GM23338 (cell line): Measurements from ENCODE around the gene ACSBG1. TPM values are rescaled to one million over a fixed set of nuclear protein-coding genes. Genes with fewer than 3 reads are reported as not detected.

Source experiments
- ATAC-seq: fragments of 200-7000 bp; cut with Tn5 transposase; 3 replicates; pipeline ENCODE4 v1.9.1; 2020
- DNase-seq: peaks from one replicate; pipeline ENCODE4 v3.0.0-alpha.2; 2015; ENCODE audit warnings: low spot score
- H2AFZ ChIP-seq: fragments of 200-600 bp; sonication (generic); 2 replicates; pipeline ENCODE4 v1.8.0; 2016; ENCODE audit warnings: antibody characterized with exemption, mild to moderate bottlenecking, moderate library complexity
- H3F3A ChIP-seq: fragments of 200-600 bp; sonication (generic); replicated peaks from 2 replicates; pipeline ENCODE4 v1.8.0; 2017; ENCODE audit warnings: antibody characterized with exemption, mixed run types, low read depth
- H3K27ac ChIP-seq: fragments of 200-600 bp; sonication (generic); 2 replicates; pipeline ENCODE4 v1.6.1; 2016; ENCODE audit warnings: low read depth
- H3K27me3 ChIP-seq: fragments of 200-600 bp; sonication (generic); 2 replicates; pipeline ENCODE4 v1.8.0; 2016; ENCODE audit warnings: mild to moderate bottlenecking, mixed run types, moderate library complexity; ENCODE audit not compliant: insufficient read depth
- H3K36me3 ChIP-seq: fragments of 200-600 bp; sonication (generic); 2 replicates; pipeline ENCODE4 v1.8.0; 2016; ENCODE audit warnings: mild to moderate bottlenecking; ENCODE audit not compliant: insufficient read depth
- H3K4me1 ChIP-seq: fragments of 200-600 bp; sonication (generic); 2 replicates; pipeline ENCODE4 v1.8.0; 2016; ENCODE audit warnings: mild to moderate bottlenecking, moderate library complexity; ENCODE audit not compliant: insufficient read depth
- H3K4me2 ChIP-seq: fragments of 200-600 bp; sonication (generic); 2 replicates; pipeline ENCODE4 v1.7.1; 2017; ENCODE audit warnings: mixed run types
- H3K4me3 ChIP-seq: fragments of 200-600 bp; sonication (generic); 2 replicates; pipeline ENCODE4 v1.6.1; 2016; ENCODE audit warnings: mixed run types
- H3K79me2 ChIP-seq: fragments of 200-600 bp; sonication (generic); replicated peaks from 2 replicates; pipeline ENCODE4 v1.8.0; 2017; ENCODE audit warnings: mild to moderate bottlenecking; ENCODE audit not compliant: insufficient read depth
- H3K9me2 ChIP-seq: fragments of 200-600 bp; sonication (generic); 2 replicates; pipeline ENCODE4 v1.8.0; 2017; ENCODE audit not compliant: insufficient read depth
- H4K20me1 ChIP-seq: fragments of 200-600 bp; sonication (generic); replicated peaks from 2 replicates; pipeline ENCODE4 v1.8.0; 2017; ENCODE audit warnings: mild to moderate bottlenecking; ENCODE audit not compliant: insufficient read depth
- H3K27ac Mint-ChIP-seq: 2 replicates; pipeline ENCODE4 v1.8.0; 2020; ENCODE audit warnings: inconsistent platforms, mild to moderate bottlenecking, moderate library complexity, mixed read lengths
- H3K27me3 Mint-ChIP-seq: 3 replicates; pipeline ENCODE4 v1.8.0; 2022; ENCODE audit warnings: low read depth, mild to moderate bottlenecking, moderate library complexity, mixed read lengths, inconsistent platforms; ENCODE audit not compliant: insufficient read depth, poor library complexity
- H3K36me3 Mint-ChIP-seq: 3 replicates; pipeline ENCODE4 v1.8.0; 2021; ENCODE audit warnings: low read depth, mild to moderate bottlenecking, inconsistent platforms, moderate library complexity, mixed read lengths
- H3K4me1 Mint-ChIP-seq: 3 replicates; pipeline ENCODE4 v1.8.0; 2020; ENCODE audit warnings: mild to moderate bottlenecking, inconsistent platforms, mixed read lengths
- H3K4me3 Mint-ChIP-seq: 3 replicates; pipeline ENCODE4 v1.8.0; 2021; ENCODE audit warnings: moderate library complexity, mild to moderate bottlenecking, inconsistent platforms, mixed read lengths
- H3K9me3 Mint-ChIP-seq: 3 replicates; pipeline ENCODE4 v1.8.0; 2020; ENCODE audit warnings: moderate library complexity, mild to moderate bottlenecking, inconsistent platforms, mixed read lengths
- CREB1 ChIP-seq: fragments of 250-450 bp; sonication (Bioruptor Pico); IDR thresholded peaks from 2 replicates; pipeline ENCODE4 v1.5.0; 2020; ENCODE audit warnings: low read depth, mild to moderate bottlenecking, moderate library complexity
- CTCF ChIP-seq, 2 experiments: fragments of 200-600 bp in 1 of 2; sonication (generic) in 1 of 2; conservative IDR thresholded peaks; 2 replicates each; pipeline versions ENCODE4 v1.5.1 to v1.6.1; 2016 to 2017; ENCODE audit warnings: antibody characterized with exemption in 2 of 2, low read depth in 2 of 2, mild to moderate bottlenecking in 2 of 2, moderate library complexity in 1 of 2
- ETS1 ChIP-seq: IDR thresholded peaks from 2 replicates; pipeline ENCODE4 v1.6.1; 2016; ENCODE audit warnings: antibody characterized with exemption
- EZH2 ChIP-seq: fragments of 200-600 bp; sonication (generic); IDR thresholded peaks from one replicate; pipeline ENCODE4 v1.8.0; 2017; ENCODE audit warnings: antibody characterized with exemption, mild to moderate bottlenecking, low read depth; ENCODE audit not compliant: unreplicated experiment
- EZH2phosphoT487 ChIP-seq: fragments of 200-600 bp; sonication (generic); IDR thresholded peaks from one replicate; pipeline ENCODE4 v1.8.1; 2018; ENCODE audit warnings: antibody characterized with exemption; ENCODE audit not compliant: unreplicated experiment
- JUNB ChIP-seq: IDR thresholded peaks from one replicate; pipeline ENCODE4 v1.6.1; 2016; ENCODE audit warnings: antibody characterized with exemption; ENCODE audit not compliant: unreplicated experiment
- NANOG ChIP-seq: IDR thresholded peaks from 2 replicates; pipeline ENCODE4 v1.6.1; 2016; ENCODE audit warnings: antibody characterized with exemption, borderline replicate concordance
- POLR2AphosphoS5 ChIP-seq: IDR thresholded peaks from 2 replicates; pipeline ENCODE4 v1.6.1; 2016; ENCODE audit warnings: antibody characterized with exemption, low read depth
- REST ChIP-seq: IDR thresholded peaks from one replicate; pipeline ENCODE4 v1.6.1; 2018; ENCODE audit warnings: antibody characterized with exemption; ENCODE audit not compliant: unreplicated experiment
- STAT1 ChIP-seq: IDR thresholded peaks from one replicate; pipeline ENCODE4 v1.6.1; 2016; ENCODE audit warnings: antibody characterized with exemption; ENCODE audit not compliant: unreplicated experiment
- ZNF114 ChIP-seq: fragments of 250-450 bp; sonication (Bioruptor Pico); IDR thresholded peaks from 2 replicates; pipeline ENCODE4 v1.5.0; 2020; ENCODE audit warnings: mild to moderate bottlenecking, moderate library complexity
- ZNF331 ChIP-seq: fragments of 250-450 bp; sonication (Bioruptor Pico); IDR thresholded peaks from 2 replicates; pipeline ENCODE4 v1.5.0; 2020; ENCODE audit warnings: low read depth, mild to moderate bottlenecking, moderate library complexity
- ZNF462 ChIP-seq: fragments of 250-450 bp; sonication (Bioruptor Pico); IDR thresholded peaks from 2 replicates; pipeline ENCODE4 v1.5.0; 2020; ENCODE audit warnings: mild to moderate bottlenecking, moderate library complexity
- polyA plus RNA-seq: library from polyadenylated mRNA; unstranded; fragments of >200 nt; fragmentation: Nextera tagmentation; extraction: Ambion mirVana; gene quantifications from 2 replicates; pipeline ENCODE4 v1.2.1, GENCODE V29; 2016
- total RNA-seq: library from RNA; depleted of rRNA; stranded (reverse); fragments of >200 nt; shearing (Covaris generic); gene quantifications from 2 replicates; pipeline ENCODE4 v1.2.3, GENCODE V29; 2014

ACSBG1 gene
- total and polyA plus RNA-seq, 2 experiments from 2014 or later = 1.9 to 10.0 TPM

GRCh38 chr15:78197632-78198031 lies 36.7 kb downstream of the ACSBG1 start:
- H3K4me3 Mint-ChIP-seq = no peak overlapping the region
- DNase-seq (no peak), ATAC-seq (no peak)
- Histone ChIP-seq H4K20me1 (no peaks in the 10 kb centered on the region), H3K79me2 (no peaks in the 10 kb centered on the region), H3K27me3 (no peaks in the 10 kb centered on the region), H3F3A (no peaks in the 10 kb centered on the region), H3K4me3 (no peak overlapping the region), H3K27ac (no peak overlapping the region), H3K9me2 (no peaks in the 10 kb centered on the region), H3K36me3 (no peaks in the 10 kb centered on the region), H3K4me2 (no peak overlapping the region), H3K4me1 (no peaks in the 10 kb centered on the region), H2AFZ (no peak overlapping the region)
- H3K9me3 Mint-ChIP-seq = no peaks in the 10 kb centered on the region
- H3K36me3 Mint-ChIP-seq = no peaks in the 10 kb centered on the region
- no peaks in the 10 kb centered on the region; the same call in 2 of the 3 replicates for H3K4me1 Mint-ChIP-seq
- no peak for TF ChIP-seq EZH2
- no peak for TF ChIP-seq NANOG
- TF ChIP-seq CTCF (conservative IDR thresholded peaks at IDR 0.05; ENCODE audit: low read depth in 2 of 2) = no peak
- TF ChIP-seq ETS1 = no peak
- no peak for TF ChIP-seq ZNF462 (CRISPR knock-in tag)
- no peak for TF ChIP-seq ZNF331 (CRISPR knock-in tag)
- TF ChIP-seq POLR2AphosphoS5 = no peak
- TF ChIP-seq REST = no peak
- TF ChIP-seq CREB1 (CRISPR knock-in tag) = no peak
- TF ChIP-seq STAT1 = no peak
- TF ChIP-seq JUNB = no peak
- no peak for TF ChIP-seq EZH2phosphoT487
- no peak for TF ChIP-seq ZNF114
- no peaks in the 10 kb centered on the region for H3K27me3 Mint-ChIP-seq
- H3K27ac Mint-ChIP-seq = no peak overlapping the region
